ENCODE data around the gene SRGAP3. TPM values are rescaled to one million over a fixed set of nuclear protein-coding genes. Genes with fewer than 3 reads are reported as not detected.

The SRGAP3 gene
- total and polyA plus RNA-seq, 8 donors: 5.1 to 28.9 (median 22.4) TPM

DNA sequence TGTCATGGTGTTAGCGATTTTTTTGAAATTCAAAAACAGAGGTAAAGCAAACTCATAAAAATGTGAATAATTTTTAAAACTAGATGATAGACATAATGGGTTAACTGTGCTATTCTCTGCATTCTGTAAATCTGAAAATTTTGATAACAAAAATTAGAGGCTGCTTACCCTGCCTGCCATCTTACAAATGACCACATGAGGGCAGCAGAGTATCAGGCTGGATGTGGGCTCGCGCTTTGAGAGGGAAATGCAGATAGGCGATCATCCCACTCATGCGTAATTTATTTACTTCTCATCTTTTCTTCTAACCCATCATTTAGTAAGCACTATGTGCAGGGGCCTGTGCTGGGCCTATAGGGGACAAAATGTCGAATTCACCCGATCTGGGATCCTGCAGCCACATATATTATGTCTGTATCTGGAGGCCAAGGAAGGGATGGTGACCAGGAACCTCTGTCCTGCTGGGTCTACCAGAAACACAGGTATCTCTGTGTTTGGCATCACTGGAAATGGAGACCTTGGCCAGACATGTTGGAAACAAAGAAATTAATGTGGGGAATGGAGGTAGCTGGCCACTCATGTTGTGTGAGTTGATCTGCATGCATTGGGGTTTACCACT, 278.4 kb downstream of the SRGAP3 start:
- Histone ChIP-seq H3K27me3 (peaks cover 0 to 14% of the 10 kb centered on the region in 2 donors), H3K36me3 (no peaks in the 10 kb centered on the region), H3K9me3 (no peaks in the 10 kb centered on the region), H3K4me3 (no peak overlapping the region), H3K27ac (no peak overlapping the region), H3K4me1 (no peaks in the 10 kb centered on the region)
- intact Hi-C loops (cut with DNase I): loop anchor here (5.0 to 10.0 kb wide), 2 partner anchors 331 to 334 kb away; no protein-coding TSS in a partner anchor
- DNase-seq: peak in 2 of 4 donors; percentile 59 to 81
- peak; percentile 93 for ATAC-seq
- TF ChIP-seq, protein P1, sequence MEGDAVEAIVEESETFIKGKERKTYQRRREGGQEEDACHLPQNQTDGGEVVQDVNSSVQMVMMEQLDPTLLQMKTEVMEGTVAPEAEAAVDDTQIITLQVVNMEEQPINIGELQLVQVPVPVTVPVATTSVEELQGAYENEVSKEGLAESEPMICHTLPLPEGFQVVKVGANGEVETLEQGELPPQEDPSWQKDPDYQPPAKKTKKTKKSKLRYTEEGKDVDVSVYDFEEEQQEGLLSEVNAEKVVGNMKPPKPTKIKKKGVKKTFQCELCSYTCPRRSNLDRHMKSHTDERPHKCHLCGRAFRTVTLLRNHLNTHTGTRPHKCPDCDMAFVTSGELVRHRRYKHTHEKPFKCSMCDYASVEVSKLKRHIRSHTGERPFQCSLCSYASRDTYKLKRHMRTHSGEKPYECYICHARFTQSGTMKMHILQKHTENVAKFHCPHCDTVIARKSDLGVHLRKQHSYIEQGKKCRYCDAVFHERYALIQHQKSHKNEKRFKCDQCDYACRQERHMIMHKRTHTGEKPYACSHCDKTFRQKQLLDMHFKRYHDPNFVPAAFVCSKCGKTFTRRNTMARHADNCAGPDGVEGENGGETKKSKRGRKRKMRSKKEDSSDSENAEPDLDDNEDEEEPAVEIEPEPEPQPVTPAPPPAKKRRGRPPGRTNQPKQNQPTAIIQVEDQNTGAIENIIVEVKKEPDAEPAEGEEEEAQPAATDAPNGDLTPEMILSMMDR (IDR thresholded peaks at IDR 0.05): peak; percentile 94 to 97

DNA sequence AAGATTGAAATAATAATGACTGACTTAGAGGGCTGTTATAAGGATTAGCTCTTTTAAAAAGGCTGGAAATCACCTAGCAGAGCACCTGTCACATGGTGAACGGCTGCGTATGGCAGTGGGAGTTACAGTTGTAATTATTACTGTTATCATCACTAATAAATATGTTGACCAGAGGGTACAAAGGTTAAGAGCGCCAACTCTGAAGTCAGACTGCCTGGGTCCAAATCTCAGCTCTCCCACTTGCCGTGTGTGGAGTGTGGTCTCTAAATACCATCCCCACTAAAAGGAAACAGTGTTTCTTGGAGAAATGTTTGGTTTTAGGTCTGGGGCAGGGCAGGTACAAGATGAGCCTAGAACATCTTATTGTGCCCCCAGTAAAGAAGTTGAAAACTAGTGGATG, 280.2 kb downstream of the SRGAP3 start:
- Histone ChIP-seq H3K9me3 (no peaks in the 10 kb centered on the region), H3K4me1 (no peaks in the 10 kb centered on the region), H3K4me3 (no peak overlapping the region), H3K27ac (no peak overlapping the region), H3K27me3 (peaks cover 0 to 14% of the 10 kb centered on the region in 2 donors), H3K36me3 (no peaks in the 10 kb centered on the region)
- DNase-seq (no peak), ATAC-seq (no peak)
- TF ChIP-seq, protein P1 (IDR thresholded peaks at IDR 0.05): no peak
- intact Hi-C loops (cut with DNase I): no loop called here

DNA sequence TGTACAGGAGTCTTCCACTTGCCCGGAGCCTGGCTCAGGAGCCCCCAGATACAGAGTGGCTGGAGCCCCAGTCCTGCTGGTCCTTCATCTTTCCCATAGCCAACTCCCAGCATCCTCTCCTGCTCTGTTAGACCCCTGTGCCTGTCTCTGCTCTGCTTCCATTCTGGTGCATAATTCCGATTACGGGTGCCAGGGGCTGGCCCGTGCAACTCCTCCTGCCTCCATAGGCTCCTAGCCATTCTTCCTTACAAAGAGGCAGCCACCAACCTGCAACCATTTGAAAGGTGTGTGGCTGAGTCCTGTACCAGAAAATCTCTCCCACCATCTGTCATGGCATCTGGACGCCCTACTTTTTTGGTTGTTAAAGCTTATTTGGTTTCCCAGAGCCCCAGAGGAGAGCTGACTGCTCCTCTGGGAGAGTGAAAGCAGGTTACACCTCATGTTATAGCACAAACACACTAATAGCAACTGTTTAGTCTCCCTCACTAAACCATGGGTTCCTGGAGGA, 281.0 kb downstream of the SRGAP3 start:
- no peaks in the 10 kb centered on the region for H3K4me1 ChIP-seq
- TF ChIP-seq, protein P1 (IDR thresholded peaks at IDR 0.05): no peak
- H3K9me3 ChIP-seq: no peaks in the 10 kb centered on the region
- H3K4me3 ChIP-seq: no peak overlapping the region
- H3K27me3 ChIP-seq: peaks cover 0 to 14% of the 10 kb centered on the region in 2 donors
- intact Hi-C loops (cut with DNase I): no loop called here
- H3K36me3 ChIP-seq: no peaks in the 10 kb centered on the region
- H3K27ac ChIP-seq: no peak overlapping the region
- ATAC-seq (no peak), DNase-seq (no peak)

DNA sequence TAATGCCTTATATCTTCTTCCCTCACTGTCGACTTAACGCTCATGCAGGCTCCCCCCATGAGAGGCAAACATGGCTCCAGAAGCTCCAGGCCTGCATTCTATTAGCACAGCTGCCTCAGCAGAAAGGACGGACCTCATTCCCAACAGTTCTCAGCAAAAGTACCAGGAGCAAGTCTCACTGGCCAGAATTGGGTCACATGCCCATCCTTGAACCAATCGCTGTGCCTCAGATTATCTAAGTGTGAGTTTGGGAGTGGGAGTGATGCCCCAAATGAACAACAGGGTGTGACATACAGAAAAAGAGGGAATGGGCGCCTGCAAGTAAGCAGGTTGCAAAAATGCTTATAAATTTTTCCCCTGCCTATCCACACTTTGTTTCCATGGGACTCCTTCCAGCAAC, 281.9 kb downstream of the SRGAP3 start:
- H3K4me3 ChIP-seq: no peak overlapping the region
- ATAC-seq: no peak
- no peak for DNase-seq
- H3K27me3 ChIP-seq: peaks cover 0 to 14% of the 10 kb centered on the region in 2 donors
- H3K9me3 ChIP-seq: no peaks in the 10 kb centered on the region
- TF ChIP-seq, protein P1 (IDR thresholded peaks at IDR 0.05): no peak
- H3K27ac ChIP-seq: no peak overlapping the region
- H3K4me1 ChIP-seq: peaks cover 4% of the 10 kb centered on the region in 2 donors
- no peaks in the 10 kb centered on the region for H3K36me3 ChIP-seq
- intact Hi-C loops (cut with DNase I): no loop called here

DNA sequence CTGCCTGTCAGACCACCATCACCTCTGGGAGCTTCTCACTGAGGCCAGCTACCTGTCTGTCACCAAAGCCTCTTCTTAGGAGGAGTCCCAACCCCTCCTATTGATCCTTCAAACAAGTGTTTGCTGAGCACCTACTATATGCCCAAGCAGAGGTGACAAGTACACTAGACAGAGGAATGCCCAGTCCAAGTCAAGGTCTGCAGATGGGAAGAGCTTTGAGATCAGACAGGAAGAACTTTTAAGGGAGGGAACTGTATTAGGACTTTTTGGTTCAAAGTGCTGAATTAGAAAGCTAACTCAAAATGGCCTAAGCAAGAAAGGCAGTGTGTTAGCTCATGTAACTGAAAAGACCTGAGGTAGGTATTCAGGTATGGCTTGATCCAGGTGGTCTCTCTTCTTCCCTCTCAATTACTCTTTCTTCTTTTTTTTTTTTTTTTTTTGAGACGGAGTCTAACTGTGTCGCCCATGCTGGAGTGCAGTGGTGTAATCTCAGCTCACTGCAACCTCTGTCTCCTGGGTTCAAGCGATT, 282.6 kb downstream of the SRGAP3 start:
- Histone ChIP-seq H3K27me3 (peaks cover 0 to 14% of the 10 kb centered on the region in 2 donors), H3K4me3 (no peak overlapping the region), H3K27ac (no peak overlapping the region), H3K9me3 (no peaks in the 10 kb centered on the region), H3K4me1 (peaks cover 8 to 10% of the 10 kb centered on the region in 2 donors), H3K36me3 (no peaks in the 10 kb centered on the region)
- intact Hi-C loops (cut with DNase I): no loop called here
- ATAC-seq (no peak), DNase-seq (no peak)
- TF ChIP-seq, protein P1 (IDR thresholded peaks at IDR 0.05): no peak
